ENCODE measurements around the gene MAB21L4. TPM values are rescaled to one million over a fixed set of nuclear protein-coding genes. Genes with fewer than 3 reads are reported as not detected.

MAB21L4 gene
- total and polyA plus RNA-seq, 7 donors = not detected

- Histone ChIP-seq H3K27ac (no peak overlapping the region), H3K27me3 (ENCODE audit: insufficient read depth in 3 of 3, low read length in 2 of 3) (peaks cover 0 to 17% (median 6%) of the 10 kb centered on the region in 3 donors), H3K9me3 (no peaks in the 10 kb centered on the region), H3K4me1 (peaks cover 8% of the 10 kb centered on the region), H3K36me3 (ENCODE audit: insufficient read depth in 1 of 2, low read depth in 1 of 2) (no peaks in the 10 kb centered on the region), H3K4me3 (no peak overlapping the region)
- WGBS, 3 donors = 80 to 84% (median 83%) methylated on average over 21 of the region's 21 CpGs
- intact Hi-C loops (cut with DNase I) = loop anchor here in 1 of 2 donors (5.0 kb wide), 1 partner anchor 74 kb away; no protein-coding TSS in a partner anchor
- TF ChIP-seq CTCF (IDR thresholded peaks at IDR 0.05) = no peak
- DNase-seq (no peak), ATAC-seq (no peak)
These were observed 17.2 kb upstream of the MAB21L4 start for GRCh38 chr2:240912878-240913809.

- Histone ChIP-seq H3K36me3 (ENCODE audit: insufficient read depth in 1 of 2, low read depth in 1 of 2) (no peaks in the 10 kb centered on the region), H3K27me3 (ENCODE audit: insufficient read depth in 3 of 3, low read length in 2 of 3) (peaks cover 0 to 17% (median 3%) of the 10 kb centered on the region in 3 donors), H3K9me3 (no peaks in the 10 kb centered on the region), H3K4me3 (no peak overlapping the region), H3K27ac (no peak overlapping the region), H3K4me1 (peaks cover 8% of the 10 kb centered on the region)
- ATAC-seq = no peak
- 82 to 83% (median 82%) methylated on average over 20 of the region's 20 CpGs for WGBS, 3 donors
- TF ChIP-seq CTCF (IDR thresholded peaks at IDR 0.05) = no peak
- no peak for DNase-seq
- intact Hi-C loops (cut with DNase I) = loop anchor here in 1 of 2 donors (5.0 kb wide), 1 partner anchor 76 kb away; no protein-coding TSS in a partner anchor
These were observed 15.8 kb upstream of the MAB21L4 start for GRCh38 chr2:240911641-240912265.

GRCh38 chr2:240909216-240909974, 13.4 kb upstream of the MAB21L4 start:
- Histone ChIP-seq H3K4me1 (peaks cover 4% of the 10 kb centered on the region), H3K4me3 (no peak overlapping the region), H3K9me3 (no peaks in the 10 kb centered on the region), H3K27ac (no peak overlapping the region), H3K36me3 (ENCODE audit: insufficient read depth in 1 of 2, low read depth in 1 of 2) (no peaks in the 10 kb centered on the region), H3K27me3 (ENCODE audit: insufficient read depth in 3 of 3, low read length in 2 of 3) (peaks cover 0 to 7% (median 0%) of the 10 kb centered on the region in 3 donors)
- no peak for DNase-seq
- no peak for TF ChIP-seq CTCF (IDR thresholded peaks at IDR 0.05)
- intact Hi-C loops (cut with DNase I) = no loop called here
- ATAC-seq = no peak
- WGBS, 3 donors = 49 to 60% (median 50%) methylated on average over 17 of the region's 17 CpGs

- WGBS, 3 donors = 48 to 60% (median 58%) methylated on average over 21 to 22 of the region's 22 CpGs
- Histone ChIP-seq H3K27ac (no peak overlapping the region), H3K9me3 (no peaks in the 10 kb centered on the region), H3K27me3 (ENCODE audit: insufficient read depth in 3 of 3, low read length in 2 of 3) (peaks cover 0 to 7% (median 0%) of the 10 kb centered on the region in 3 donors), H3K4me3 (no peak overlapping the region), H3K4me1 (no peaks in the 10 kb centered on the region), H3K36me3 (ENCODE audit: insufficient read depth in 1 of 2, low read depth in 1 of 2) (no peaks in the 10 kb centered on the region)
- no peak for TF ChIP-seq CTCF (IDR thresholded peaks at IDR 0.05)
- intact Hi-C loops (cut with DNase I) = no loop called here
- ATAC-seq = no peak
- DNase-seq = no peak
These were observed 11.1 kb upstream of the MAB21L4 start for GRCh38 chr2:240906911-240907590.

All from psoas muscle (tissue), 8 donors.